ENCODE results near the gene NOL6. TPM values are rescaled to one million over a fixed set of nuclear protein-coding genes. Genes with fewer than 3 reads are reported as not detected.
"Not testable (repeated sequence)": the region's sequence is repeated elsewhere in the genome, so short reads cannot be mapped to it uniquely, and the experiment has no call there.

Gene NOL6
- total RNA-seq, 1 experiment from 2014 or later, result 33.8 TPM

GRCh38 chr9:33438926-33439680 lies 34.6 kb downstream of the NOL6 start:
- DNase-seq (ENCODE audit: low spot score), result no peak
- in situ Hi-C loops (cut with HindIII; ENCODE audit: low sequenced_read_pairs), result no loop called here

- in situ Hi-C loops (cut with HindIII; ENCODE audit: low sequenced_read_pairs), result no loop called here
- no peak for DNase-seq (ENCODE audit: low spot score)
These were observed 35.8 kb downstream of the NOL6 start for GRCh38 chr9:33437898-33438297.

- in situ Hi-C loops (cut with HindIII; ENCODE audit: low sequenced_read_pairs), result no loop called here
These were observed 36.5 kb downstream of the NOL6 start for GRCh38 chr9:33437205-33437604.

GRCh38 chr9:33436445-33436844 lies 37.3 kb downstream of the NOL6 start:
- no peak for DNase-seq (ENCODE audit: low spot score)
- in situ Hi-C loops (cut with HindIII; ENCODE audit: low sequenced_read_pairs), result no loop called here

More at GRCh38 chr9:33437205-33437604, 36.5 kb downstream of the NOL6 start:
- DNase-seq (ENCODE audit: low spot score), result no peak

GRCh38 chr9:33435821-33436277 lies 37.9 kb downstream of the NOL6 start:
- in situ Hi-C loops (cut with HindIII; ENCODE audit: low sequenced_read_pairs), result no loop called here
- no peak for DNase-seq (ENCODE audit: low spot score)

- in situ Hi-C loops (cut with HindIII; ENCODE audit: low sequenced_read_pairs), result no loop called here
These were observed 39.2 kb downstream of the NOL6 start for GRCh38 chr9:33434317-33435105.

GRCh38 chr9:33433871-33434270 lies 39.9 kb downstream of the NOL6 start:
- in situ Hi-C loops (cut with HindIII; ENCODE audit: low sequenced_read_pairs), result no loop called here
- no peak for DNase-seq (ENCODE audit: low spot score)

More at GRCh38 chr9:33434317-33435105, 39.2 kb downstream of the NOL6 start:
- DNase-seq (ENCODE audit: low spot score), result no peak

- no peak for DNase-seq (ENCODE audit: low spot score)
- in situ Hi-C loops (cut with HindIII; ENCODE audit: low sequenced_read_pairs), result no loop called here
These were observed 42.3 kb downstream of the NOL6 start for GRCh38 chr9:33431420-33431819.

- DNase-seq (ENCODE audit: low spot score), result no peak
- in situ Hi-C loops (cut with HindIII; ENCODE audit: low sequenced_read_pairs), result no loop called here
These were observed 42.8 kb downstream of the NOL6 start for GRCh38 chr9:33430942-33431341.

- DNase-seq (ENCODE audit: low spot score), result no peak
- in situ Hi-C loops (cut with HindIII; ENCODE audit: low sequenced_read_pairs), result no loop called here
These were observed 44.3 kb downstream of the NOL6 start for GRCh38 chr9:33429256-33429985.

- DNase-seq (ENCODE audit: low spot score), result no peak
- in situ Hi-C loops (cut with HindIII; ENCODE audit: low sequenced_read_pairs), result no loop called here
These were observed 46.9 kb downstream of the NOL6 start for GRCh38 chr9:33426843-33427293.

- in situ Hi-C loops (cut with HindIII; ENCODE audit: low sequenced_read_pairs), result no loop called here
These were observed 48.6 kb downstream of the NOL6 start for GRCh38 chr9:33425128-33425533.

GRCh38 chr9:33424492-33424891 lies 49.2 kb downstream of the NOL6 start:
- DNase-seq (ENCODE audit: low spot score); in situ Hi-C loops (cut with HindIII; ENCODE audit: low sequenced_read_pairs): not testable (repeated sequence)

More at GRCh38 chr9:33425128-33425533, 48.6 kb downstream of the NOL6 start:
- no peak for DNase-seq (ENCODE audit: low spot score)

- DNase-seq (ENCODE audit: low spot score); in situ Hi-C loops (cut with HindIII; ENCODE audit: low sequenced_read_pairs): not testable (repeated sequence)
These were observed 49.7 kb downstream of the NOL6 start for GRCh38 chr9:33424043-33424442.

- in situ Hi-C loops (cut with HindIII; ENCODE audit: low sequenced_read_pairs), result no loop called here
- no peak for DNase-seq (ENCODE audit: low spot score)
These were observed 53.9 kb downstream of the NOL6 start for GRCh38 chr9:33419708-33420303.

- in situ Hi-C loops (cut with HindIII; ENCODE audit: low sequenced_read_pairs), result no loop called here
- DNase-seq (ENCODE audit: low spot score), result no peak
These were observed 55.6 kb downstream of the NOL6 start for GRCh38 chr9:33418090-33418489.

GRCh38 chr9:33416996-33417395 lies 56.7 kb downstream of the NOL6 start:
- in situ Hi-C loops (cut with HindIII; ENCODE audit: low sequenced_read_pairs), result no loop called here
- no peak for DNase-seq (ENCODE audit: low spot score)

- peak; percentile 48 for DNase-seq (ENCODE audit: low spot score)
- in situ Hi-C loops (cut with HindIII; ENCODE audit: low sequenced_read_pairs), result no loop called here
These were observed 58.2 kb downstream of the NOL6 start for GRCh38 chr9:33415501-33416038.
